Esophagus squamous epithelium (tissue), 4 donors: ENCODE results near the gene SPDYE2.
"Not testable (repeated sequence)": the region's sequence is repeated elsewhere in the genome, so short reads cannot be mapped to it uniquely, and the experiment has no call there.

Source experiments
- POLR2A ChIP-seq, 4 donors: fragments of 450-650 bp; IDR thresholded peaks; one replicate each; pipeline ENCODE4 v1.6.1; 2017; ENCODE audit warnings: antibody characterized with exemption in 4 of 4, mild to moderate bottlenecking in 4 of 4, moderate library complexity in 3 of 4
- TF ChIP-seq, protein P1 (sequence below), 6 experiments: fragments of 450-650 bp in 4 of 6; fragments of 200-600 bp in 2 of 6; sonication (generic) in 2 of 6; IDR thresholded peaks; one replicate each; pipeline ENCODE4 v1.5.1; 2016 to 2019; ENCODE audit warnings: antibody characterized with exemption in 6 of 6, mild to moderate bottlenecking in 4 of 6, moderate library complexity in 4 of 6

DNA sequence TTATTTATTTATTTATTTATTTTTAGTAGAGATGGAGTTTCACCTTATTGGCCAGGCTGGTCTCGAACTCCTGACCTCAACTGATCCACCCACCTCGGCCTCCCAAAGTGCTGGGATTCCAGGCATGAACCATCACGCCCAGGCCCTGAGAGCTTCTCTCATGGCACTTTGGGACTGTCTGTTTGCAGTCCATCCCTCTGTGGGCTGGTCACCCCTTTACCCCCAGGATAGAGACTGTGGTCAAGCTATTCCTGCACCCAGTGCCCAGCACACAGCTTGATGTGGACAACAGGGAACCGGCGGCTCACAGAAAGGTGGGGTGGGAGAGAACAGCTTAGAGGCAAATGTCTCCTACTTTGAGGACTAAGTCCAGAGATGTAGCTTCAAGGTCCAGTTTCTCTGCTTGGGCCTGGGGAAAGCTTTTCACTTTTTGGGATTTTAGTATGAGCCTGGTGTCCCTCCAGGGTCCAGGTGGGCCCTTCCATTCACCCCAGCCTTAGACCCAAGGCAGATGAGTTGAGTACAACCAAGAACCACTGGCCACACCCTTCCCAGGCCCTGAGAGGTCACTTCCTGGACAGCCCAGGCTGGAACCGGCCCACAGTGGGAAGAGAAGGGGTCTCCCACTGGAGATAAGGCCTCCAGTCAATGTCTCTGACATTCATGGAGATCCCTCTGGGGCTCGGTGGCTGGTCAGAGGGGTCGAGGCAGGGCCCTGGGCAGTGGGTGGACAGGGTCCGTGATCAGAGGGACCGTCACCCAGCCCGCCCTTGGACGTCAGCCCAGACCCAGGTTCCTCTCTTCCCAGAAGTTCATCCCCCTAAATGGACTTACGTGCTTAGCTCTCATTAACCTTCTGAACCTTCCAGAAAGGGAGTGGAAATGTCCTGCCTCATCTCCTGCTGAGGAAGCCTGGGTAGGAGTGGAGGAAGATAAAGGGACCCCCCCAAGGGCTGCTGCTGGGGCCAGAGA is 22.9 kb upstream of the SPDYE2 start:
- not testable (repeated sequence) for TF ChIP-seq POLR2A (IDR thresholded peaks at IDR 0.05)
- TF ChIP-seq, protein P1, sequence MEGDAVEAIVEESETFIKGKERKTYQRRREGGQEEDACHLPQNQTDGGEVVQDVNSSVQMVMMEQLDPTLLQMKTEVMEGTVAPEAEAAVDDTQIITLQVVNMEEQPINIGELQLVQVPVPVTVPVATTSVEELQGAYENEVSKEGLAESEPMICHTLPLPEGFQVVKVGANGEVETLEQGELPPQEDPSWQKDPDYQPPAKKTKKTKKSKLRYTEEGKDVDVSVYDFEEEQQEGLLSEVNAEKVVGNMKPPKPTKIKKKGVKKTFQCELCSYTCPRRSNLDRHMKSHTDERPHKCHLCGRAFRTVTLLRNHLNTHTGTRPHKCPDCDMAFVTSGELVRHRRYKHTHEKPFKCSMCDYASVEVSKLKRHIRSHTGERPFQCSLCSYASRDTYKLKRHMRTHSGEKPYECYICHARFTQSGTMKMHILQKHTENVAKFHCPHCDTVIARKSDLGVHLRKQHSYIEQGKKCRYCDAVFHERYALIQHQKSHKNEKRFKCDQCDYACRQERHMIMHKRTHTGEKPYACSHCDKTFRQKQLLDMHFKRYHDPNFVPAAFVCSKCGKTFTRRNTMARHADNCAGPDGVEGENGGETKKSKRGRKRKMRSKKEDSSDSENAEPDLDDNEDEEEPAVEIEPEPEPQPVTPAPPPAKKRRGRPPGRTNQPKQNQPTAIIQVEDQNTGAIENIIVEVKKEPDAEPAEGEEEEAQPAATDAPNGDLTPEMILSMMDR (IDR thresholded peaks at IDR 0.05) = not testable (repeated sequence)
